WTC11 (cell line): ENCODE results near the gene EIF2AK3. TPM values are rescaled to one million over a fixed set of nuclear protein-coding genes. Genes with fewer than 3 reads are reported as not detected.

Source experiments
- ATAC-seq: fragments of 200-7000 bp; cut with Tn5 transposase; 2 replicates; pipeline ENCODE4 v1.10.0; 2021; ENCODE audit warnings: mild to moderate bottlenecking, moderate library complexity
- CTCF ChIA-PET: fragments of 300-600 bp; sonication (Branson Sonifier 250); formaldehyde crosslinking; loops from one replicate; lab custom pipeline; 2021; ENCODE audit warnings: antibody characterized with exemption; lab: Charles Lee
- POLR2A ChIA-PET: fragments of 350-600 bp; sonication (Branson Sonifier 250); formaldehyde crosslinking; loops from one replicate; lab custom pipeline; 2021; ENCODE audit warnings: antibody characterized with exemption; lab: Charles Lee
- DNase-seq: peaks from one replicate; pipeline ENCODE4 v3.0.0; 2021; ENCODE audit warnings: low spot score
- H3K27ac Mint-ChIP-seq: 2 replicates; pipeline ENCODE4 v1.8.0; 2021; ENCODE audit warnings: mixed read lengths
- H3K27me3 Mint-ChIP-seq: 2 replicates; pipeline ENCODE4 v1.8.0; 2021; ENCODE audit warnings: low read depth, mild to moderate bottlenecking, moderate library complexity, mixed read lengths
- H3K36me3 Mint-ChIP-seq: 2 replicates; pipeline ENCODE4 v1.8.0; 2021; ENCODE audit warnings: mixed read lengths
- H3K4me1 Mint-ChIP-seq: 2 replicates; pipeline ENCODE4 v1.8.0; 2022; ENCODE audit warnings: mixed read lengths
- H3K4me3 Mint-ChIP-seq: 2 replicates; pipeline ENCODE4 v1.8.0; 2021; ENCODE audit warnings: mild to moderate bottlenecking, moderate library complexity, mixed read lengths
- H3K9me3 Mint-ChIP-seq: 2 replicates; pipeline ENCODE4 v1.8.0; 2021; ENCODE audit warnings: mixed read lengths
- CBFB ChIP-seq: sonication (generic); formaldehyde crosslinking; IDR thresholded peaks from 2 replicates; pipeline ENCODE4 v1.8.1; 2022; ENCODE audit warnings: mild to moderate bottlenecking, low read depth, missing genetic modification reagents
- FOXJ3 ChIP-seq: sonication (generic); formaldehyde crosslinking; IDR thresholded peaks from 2 replicates; pipeline ENCODE4 v1.9.0; 2021; ENCODE audit warnings: missing genetic modification reagents, mild to moderate bottlenecking, borderline replicate concordance
- GABPB1 ChIP-seq: sonication (generic); formaldehyde crosslinking; IDR thresholded peaks from 2 replicates; pipeline ENCODE4 v1.8.1; 2023; ENCODE audit warnings: mild to moderate bottlenecking, missing genetic modification reagents
- JUN ChIP-seq: sonication (generic); formaldehyde crosslinking; IDR thresholded peaks from 2 replicates; pipeline ENCODE4 v1.8.0; 2023; ENCODE audit warnings: mild to moderate bottlenecking, missing genetic modification reagents
- KAT7 ChIP-seq: sonication (generic); formaldehyde crosslinking; IDR thresholded peaks from 2 replicates; pipeline ENCODE4 v1.8.1; 2023; ENCODE audit warnings: missing genetic modification reagents, mild to moderate bottlenecking, borderline replicate concordance
- NR1H2 ChIP-seq: sonication (generic); formaldehyde crosslinking; IDR thresholded peaks from 2 replicates; pipeline ENCODE4 v1.9.0; 2021; ENCODE audit warnings: mild to moderate bottlenecking, moderate library complexity, missing genetic modification reagents
- SMAD4 ChIP-seq: sonication (generic); formaldehyde crosslinking; IDR thresholded peaks from 2 replicates; pipeline ENCODE4 v1.8.0; 2022; ENCODE audit warnings: mild to moderate bottlenecking, missing genetic modification reagents
- ZNF416 ChIP-seq: fragments of 250-450 bp; sonication (Bioruptor Pico); IDR thresholded peaks from 2 replicates; pipeline ENCODE4 v1.9.0; 2021; ENCODE audit warnings: mild to moderate bottlenecking, inconsistent platforms
- total RNA-seq: library from RNA; stranded (reverse); gene quantifications from 3 replicates; pipeline ENCODE4 v1.2.3, GENCODE V29; 2021
- TF ChIP-seq, protein P1 (sequence below): fragments of 250-450 bp; sonication (Bioruptor Pico); IDR thresholded peaks from 2 replicates; pipeline ENCODE4 v1.9.0; 2021; ENCODE audit warnings: mild to moderate bottlenecking
- TF ChIP-seq, protein P2 (sequence below): sonication (generic); formaldehyde crosslinking; IDR thresholded peaks from 2 replicates; pipeline ENCODE4 v1.8.0; 2023; ENCODE audit warnings: missing genetic modification reagents
- TF ChIP-seq, protein P3 (sequence below): sonication (generic); formaldehyde crosslinking; IDR thresholded peaks from 2 replicates; pipeline ENCODE4 v1.8.0; 2022; ENCODE audit warnings: mild to moderate bottlenecking, missing genetic modification reagents
- TF ChIP-seq, protein P4 (sequence below): sonication (generic); formaldehyde crosslinking; IDR thresholded peaks from 2 replicates; pipeline ENCODE4 v1.8.0; 2022; ENCODE audit warnings: missing genetic modification reagents

Gene EIF2AK3
- total RNA-seq, 1 experiment from 2014 or later, result 20.8 TPM

DNA sequence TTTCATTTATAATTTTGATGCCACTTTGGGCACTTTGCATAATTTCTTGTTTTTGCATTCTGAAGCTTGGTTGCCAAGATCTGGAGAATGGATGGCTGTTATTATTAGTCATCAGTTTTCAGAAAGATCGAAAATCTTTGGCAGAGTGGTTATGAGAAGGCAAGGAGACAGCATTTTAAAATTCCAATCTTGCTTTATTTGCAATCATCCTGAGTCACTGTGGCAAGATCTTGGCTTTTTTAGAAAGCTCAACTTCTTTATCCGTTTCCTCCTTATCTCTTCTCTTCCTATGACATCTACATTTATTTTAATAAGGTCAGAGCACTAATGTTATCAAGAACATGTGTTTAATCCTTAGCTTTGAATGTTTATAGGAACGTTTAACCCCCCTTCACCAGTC lies 31.1 kb upstream of the EIF2AK3 start (continued):
- TF ChIP-seq, protein P1, sequence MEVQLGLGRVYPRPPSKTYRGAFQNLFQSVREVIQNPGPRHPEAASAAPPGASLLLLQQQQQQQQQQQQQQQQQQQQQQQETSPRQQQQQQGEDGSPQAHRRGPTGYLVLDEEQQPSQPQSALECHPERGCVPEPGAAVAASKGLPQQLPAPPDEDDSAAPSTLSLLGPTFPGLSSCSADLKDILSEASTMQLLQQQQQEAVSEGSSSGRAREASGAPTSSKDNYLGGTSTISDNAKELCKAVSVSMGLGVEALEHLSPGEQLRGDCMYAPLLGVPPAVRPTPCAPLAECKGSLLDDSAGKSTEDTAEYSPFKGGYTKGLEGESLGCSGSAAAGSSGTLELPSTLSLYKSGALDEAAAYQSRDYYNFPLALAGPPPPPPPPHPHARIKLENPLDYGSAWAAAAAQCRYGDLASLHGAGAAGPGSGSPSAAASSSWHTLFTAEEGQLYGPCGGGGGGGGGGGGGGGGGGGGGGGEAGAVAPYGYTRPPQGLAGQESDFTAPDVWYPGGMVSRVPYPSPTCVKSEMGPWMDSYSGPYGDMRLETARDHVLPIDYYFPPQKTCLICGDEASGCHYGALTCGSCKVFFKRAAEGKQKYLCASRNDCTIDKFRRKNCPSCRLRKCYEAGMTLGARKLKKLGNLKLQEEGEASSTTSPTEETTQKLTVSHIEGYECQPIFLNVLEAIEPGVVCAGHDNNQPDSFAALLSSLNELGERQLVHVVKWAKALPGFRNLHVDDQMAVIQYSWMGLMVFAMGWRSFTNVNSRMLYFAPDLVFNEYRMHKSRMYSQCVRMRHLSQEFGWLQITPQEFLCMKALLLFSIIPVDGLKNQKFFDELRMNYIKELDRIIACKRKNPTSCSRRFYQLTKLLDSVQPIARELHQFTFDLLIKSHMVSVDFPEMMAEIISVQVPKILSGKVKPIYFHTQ (CRISPR knock-in tag), result no peak
- TF ChIP-seq KAT7 (CRISPR knock-in tag), result no peak
- no peak for TF ChIP-seq FOXJ3 (CRISPR knock-in tag)
- TF ChIP-seq NR1H2 (CRISPR knock-in tag), result no peak
- TF ChIP-seq, protein P2, sequence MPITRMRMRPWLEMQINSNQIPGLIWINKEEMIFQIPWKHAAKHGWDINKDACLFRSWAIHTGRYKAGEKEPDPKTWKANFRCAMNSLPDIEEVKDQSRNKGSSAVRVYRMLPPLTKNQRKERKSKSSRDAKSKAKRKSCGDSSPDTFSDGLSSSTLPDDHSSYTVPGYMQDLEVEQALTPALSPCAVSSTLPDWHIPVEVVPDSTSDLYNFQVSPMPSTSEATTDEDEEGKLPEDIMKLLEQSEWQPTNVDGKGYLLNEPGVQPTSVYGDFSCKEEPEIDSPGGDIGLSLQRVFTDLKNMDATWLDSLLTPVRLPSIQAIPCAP (CRISPR knock-in tag), result no peak
- TF ChIP-seq JUN (CRISPR knock-in tag), result no peak
- TF ChIP-seq, all 79 proteins: peak for 0

DNA sequence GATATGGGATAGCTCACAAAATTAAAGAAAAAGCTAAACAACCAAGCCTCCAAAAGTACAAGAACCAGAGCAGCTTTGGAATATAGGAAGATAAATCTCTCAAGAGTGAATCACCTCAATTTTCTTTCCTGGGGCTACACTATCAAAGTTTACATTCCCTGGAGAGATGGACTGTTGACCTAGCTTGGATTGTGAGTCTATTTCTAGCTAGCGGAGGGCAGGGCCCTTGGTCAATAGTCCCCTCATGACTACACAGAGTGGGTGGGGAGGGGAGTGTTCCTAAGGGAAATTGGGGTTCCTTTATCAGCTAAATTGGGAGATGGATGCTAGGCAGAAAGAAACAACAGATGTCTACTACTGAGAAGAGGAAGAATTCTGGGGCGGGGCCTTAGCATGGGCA lies 29.9 kb upstream of the EIF2AK3 start:
- CTCF ChIA-PET, result interaction anchor here (0.6 to 4.1 kb wide), 4 partner anchors 9 to 31 kb away, joined by 4 to 30 read pairs (median 4); no protein-coding TSS in a partner anchor

DNA sequence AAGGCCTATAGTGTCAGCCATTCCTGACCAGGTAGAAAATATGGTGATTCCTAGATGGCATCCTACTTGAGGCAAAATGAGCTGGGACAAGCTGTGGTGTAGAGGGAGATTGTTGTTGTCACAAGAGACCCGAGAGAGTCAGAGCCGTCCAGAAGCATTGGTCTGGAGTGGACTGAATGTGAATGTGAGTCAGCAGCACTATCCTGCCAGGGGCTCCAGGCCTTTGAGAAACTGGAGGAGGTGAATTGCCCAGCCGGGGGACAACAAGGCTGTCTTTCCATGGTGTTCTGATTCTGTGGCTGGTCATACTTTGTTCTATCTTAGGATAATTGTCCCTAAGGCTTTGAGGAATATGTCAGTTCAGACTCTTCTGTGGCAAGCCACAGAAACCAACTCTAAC lies 29.4 kb upstream of the EIF2AK3 start:
- ChIA-PET POLR2A (no interaction called here), CTCF (interaction anchor here (1.3 to 4.1 kb wide), 3 partner anchors 10 to 15 kb away, joined by 4 to 30 read pairs (median 5); no protein-coding TSS in a partner anchor)
- no peaks in the 10 kb centered on the region for H3K27me3 Mint-ChIP-seq
- H3K9me3 Mint-ChIP-seq, result peaks cover 8% of the 10 kb centered on the region
- no peak for DNase-seq
- no peak overlapping the region for H3K27ac Mint-ChIP-seq
- peaks cover 3% of the 10 kb centered on the region; the same call in 1 of the 2 replicates for H3K36me3 Mint-ChIP-seq
- no peak overlapping the region for H3K4me3 Mint-ChIP-seq
- TF ChIP-seq ZNF416 (CRISPR knock-in tag) (no peak), CBFB (CRISPR knock-in tag) (no peak)
- H3K4me1 Mint-ChIP-seq, result peaks cover 21% of the 10 kb centered on the region
- no peak for ATAC-seq

More for the DNA sequence above, 29.9 kb upstream of the EIF2AK3 start:
- TF ChIP-seq CBFB (CRISPR knock-in tag), result no peak
- TF ChIP-seq, all 79 proteins: peak for 0
- Mint-ChIP-seq H3K4me3 (no peak overlapping the region), H3K36me3 (peaks cover 3% of the 10 kb centered on the region; the same call in 1 of the 2 replicates), H3K27ac (no peak overlapping the region), H3K9me3 (peaks cover 8% of the 10 kb centered on the region), H3K27me3 (no peaks in the 10 kb centered on the region), H3K4me1 (peaks cover 21% of the 10 kb centered on the region)
- ATAC-seq (no peak), DNase-seq (no peak)
- POLR2A ChIA-PET, result no interaction called here

DNA sequence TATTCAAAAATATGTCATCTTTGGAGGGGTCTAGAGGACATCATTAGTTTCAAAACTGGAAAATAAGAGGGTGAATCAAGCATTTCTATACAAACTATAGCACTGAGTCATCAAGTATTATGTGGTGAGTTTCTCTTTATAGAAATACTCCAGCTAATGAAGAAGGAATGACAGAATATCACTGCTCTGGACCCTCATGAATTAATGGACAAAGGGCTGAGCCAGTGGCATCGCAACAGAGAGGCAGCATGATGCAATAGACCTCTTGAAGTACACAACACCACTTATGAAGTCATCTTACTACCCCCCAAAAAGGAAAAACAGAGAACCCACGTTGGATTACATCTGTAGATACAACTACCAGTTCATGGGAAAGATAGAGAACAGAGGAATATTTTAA lies 27.4 kb upstream of the EIF2AK3 start:
- Mint-ChIP-seq H3K27ac (no peak overlapping the region), H3K9me3 (no peaks in the 10 kb centered on the region), H3K36me3 (no peaks in the 10 kb centered on the region), H3K27me3 (no peaks in the 10 kb centered on the region), H3K4me3 (no peak overlapping the region), H3K4me1 (peaks cover 16% of the 10 kb centered on the region)
- peak; percentile 54; the same call in 1 of the 2 replicates for TF ChIP-seq GABPB1 (CRISPR knock-in tag)
- TF ChIP-seq, protein P3, sequence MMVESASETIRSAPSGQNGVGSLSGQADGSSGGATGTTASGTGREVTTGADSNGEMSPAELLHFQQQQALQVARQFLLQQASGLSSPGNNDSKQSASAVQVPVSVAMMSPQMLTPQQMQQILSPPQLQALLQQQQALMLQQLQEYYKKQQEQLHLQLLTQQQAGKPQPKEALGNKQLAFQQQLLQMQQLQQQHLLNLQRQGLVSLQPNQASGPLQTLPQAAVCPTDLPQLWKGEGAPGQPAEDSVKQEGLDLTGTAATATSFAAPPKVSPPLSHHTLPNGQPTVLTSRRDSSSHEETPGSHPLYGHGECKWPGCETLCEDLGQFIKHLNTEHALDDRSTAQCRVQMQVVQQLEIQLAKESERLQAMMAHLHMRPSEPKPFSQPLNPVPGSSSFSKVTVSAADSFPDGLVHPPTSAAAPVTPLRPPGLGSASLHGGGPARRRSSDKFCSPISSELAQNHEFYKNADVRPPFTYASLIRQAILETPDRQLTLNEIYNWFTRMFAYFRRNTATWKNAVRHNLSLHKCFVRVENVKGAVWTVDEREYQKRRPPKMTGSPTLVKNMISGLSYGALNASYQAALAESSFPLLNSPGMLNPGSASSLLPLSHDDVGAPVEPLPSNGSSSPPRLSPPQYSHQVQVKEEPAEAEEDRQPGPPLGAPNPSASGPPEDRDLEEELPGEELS (CRISPR knock-in tag), result no peak
- DNase-seq, result no peak
- ChIA-PET POLR2A (no interaction called here), CTCF (interaction anchor here (1.0 kb wide), 1 partner anchor 17 kb away, joined by 3 read pairs; no protein-coding TSS in a partner anchor)
- ATAC-seq, result no peak

DNA sequence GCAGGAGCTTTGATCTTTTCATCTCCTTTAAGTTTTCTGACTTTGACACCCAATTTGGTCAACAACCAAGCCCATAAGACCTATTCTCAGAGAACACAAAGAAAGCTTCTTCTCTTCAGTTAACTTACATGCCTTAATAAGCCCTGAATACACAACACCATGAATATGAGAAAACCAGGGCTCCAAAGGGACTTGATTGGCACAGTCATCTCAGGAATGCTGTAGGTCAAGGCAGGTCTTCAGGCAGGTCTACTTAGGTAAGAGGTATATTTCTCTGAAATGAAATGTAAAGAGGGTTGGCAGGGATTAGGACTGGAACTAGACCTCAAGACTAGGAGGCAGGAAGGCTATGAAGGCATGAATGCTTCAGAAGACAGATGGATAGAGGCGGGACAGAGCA lies 24.4 kb upstream of the EIF2AK3 start:
- H3K36me3 Mint-ChIP-seq, result no peaks in the 10 kb centered on the region
- POLR2A ChIA-PET, result interaction anchor here (0.6 kb wide), 1 partner anchor 57 kb away, joined by 3 read pairs; no protein-coding TSS in a partner anchor
- H3K9me3 Mint-ChIP-seq, result no peaks in the 10 kb centered on the region
- no peaks in the 10 kb centered on the region for H3K27me3 Mint-ChIP-seq
- H3K4me1 Mint-ChIP-seq, result no peaks in the 10 kb centered on the region
- DNase-seq (no peak), ATAC-seq (no peak)
- H3K4me3 Mint-ChIP-seq, result no peak overlapping the region
- CTCF ChIA-PET, result interaction anchor here (1.6 kb wide), 1 partner anchor 20 kb away, joined by 6 read pairs; no protein-coding TSS in a partner anchor
- no peak overlapping the region for H3K27ac Mint-ChIP-seq
- TF ChIP-seq NR1H2 (CRISPR knock-in tag), result no peak
- TF ChIP-seq, protein P4, sequence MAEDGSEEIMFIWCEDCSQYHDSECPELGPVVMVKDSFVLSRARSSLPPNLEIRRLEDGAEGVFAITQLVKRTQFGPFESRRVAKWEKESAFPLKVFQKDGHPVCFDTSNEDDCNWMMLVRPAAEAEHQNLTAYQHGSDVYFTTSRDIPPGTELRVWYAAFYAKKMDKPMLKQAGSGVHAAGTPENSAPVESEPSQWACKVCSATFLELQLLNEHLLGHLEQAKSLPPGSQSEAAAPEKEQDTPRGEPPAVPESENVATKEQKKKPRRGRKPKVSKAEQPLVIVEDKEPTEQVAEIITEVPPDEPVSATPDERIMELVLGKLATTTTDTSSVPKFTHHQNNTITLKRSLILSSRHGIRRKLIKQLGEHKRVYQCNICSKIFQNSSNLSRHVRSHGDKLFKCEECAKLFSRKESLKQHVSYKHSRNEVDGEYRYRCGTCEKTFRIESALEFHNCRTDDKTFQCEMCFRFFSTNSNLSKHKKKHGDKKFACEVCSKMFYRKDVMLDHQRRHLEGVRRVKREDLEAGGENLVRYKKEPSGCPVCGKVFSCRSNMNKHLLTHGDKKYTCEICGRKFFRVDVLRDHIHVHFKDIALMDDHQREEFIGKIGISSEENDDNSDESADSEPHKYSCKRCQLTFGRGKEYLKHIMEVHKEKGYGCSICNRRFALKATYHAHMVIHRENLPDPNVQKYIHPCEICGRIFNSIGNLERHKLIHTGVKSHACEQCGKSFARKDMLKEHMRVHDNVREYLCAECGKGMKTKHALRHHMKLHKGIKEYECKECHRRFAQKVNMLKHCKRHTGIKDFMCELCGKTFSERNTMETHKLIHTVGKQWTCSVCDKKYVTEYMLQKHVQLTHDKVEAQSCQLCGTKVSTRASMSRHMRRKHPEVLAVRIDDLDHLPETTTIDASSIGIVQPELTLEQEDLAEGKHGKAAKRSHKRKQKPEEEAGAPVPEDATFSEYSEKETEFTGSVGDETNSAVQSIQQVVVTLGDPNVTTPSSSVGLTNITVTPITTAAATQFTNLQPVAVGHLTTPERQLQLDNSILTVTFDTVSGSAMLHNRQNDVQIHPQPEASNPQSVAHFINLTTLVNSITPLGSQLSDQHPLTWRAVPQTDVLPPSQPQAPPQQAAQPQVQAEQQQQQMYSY (CRISPR knock-in tag), result no peak
- no peak for TF ChIP-seq SMAD4
